GM23338 (cell line): ENCODE results near the gene GRIK4. TPM values are rescaled to one million over a fixed set of nuclear protein-coding genes. Genes with fewer than 3 reads are reported as not detected.

Source experiments
- ATAC-seq: fragments of 200-7000 bp; cut with Tn5 transposase; 3 replicates; pipeline ENCODE4 v1.9.1; 2020
- DNase-seq: peaks from one replicate; pipeline ENCODE4 v3.0.0-alpha.2; 2015; ENCODE audit warnings: low spot score
- H2AFZ ChIP-seq: fragments of 200-600 bp; sonication (generic); 2 replicates; pipeline ENCODE4 v1.8.0; 2016; ENCODE audit warnings: antibody characterized with exemption, mild to moderate bottlenecking, moderate library complexity
- H3F3A ChIP-seq: fragments of 200-600 bp; sonication (generic); replicated peaks from 2 replicates; pipeline ENCODE4 v1.8.0; 2017; ENCODE audit warnings: antibody characterized with exemption, mixed run types, low read depth
- H3K27ac ChIP-seq: fragments of 200-600 bp; sonication (generic); 2 replicates; pipeline ENCODE4 v1.6.1; 2016; ENCODE audit warnings: low read depth
- H3K27me3 ChIP-seq: fragments of 200-600 bp; sonication (generic); 2 replicates; pipeline ENCODE4 v1.8.0; 2016; ENCODE audit warnings: mild to moderate bottlenecking, mixed run types, moderate library complexity; ENCODE audit not compliant: insufficient read depth
- H3K36me3 ChIP-seq: fragments of 200-600 bp; sonication (generic); 2 replicates; pipeline ENCODE4 v1.8.0; 2016; ENCODE audit warnings: mild to moderate bottlenecking; ENCODE audit not compliant: insufficient read depth
- H3K4me1 ChIP-seq: fragments of 200-600 bp; sonication (generic); 2 replicates; pipeline ENCODE4 v1.8.0; 2016; ENCODE audit warnings: mild to moderate bottlenecking, moderate library complexity; ENCODE audit not compliant: insufficient read depth
- H3K4me2 ChIP-seq: fragments of 200-600 bp; sonication (generic); 2 replicates; pipeline ENCODE4 v1.7.1; 2017; ENCODE audit warnings: mixed run types
- H3K4me3 ChIP-seq: fragments of 200-600 bp; sonication (generic); 2 replicates; pipeline ENCODE4 v1.6.1; 2016; ENCODE audit warnings: mixed run types
- H3K79me2 ChIP-seq: fragments of 200-600 bp; sonication (generic); replicated peaks from 2 replicates; pipeline ENCODE4 v1.8.0; 2017; ENCODE audit warnings: mild to moderate bottlenecking; ENCODE audit not compliant: insufficient read depth
- H3K9me2 ChIP-seq: fragments of 200-600 bp; sonication (generic); 2 replicates; pipeline ENCODE4 v1.8.0; 2017; ENCODE audit not compliant: insufficient read depth
- H4K20me1 ChIP-seq: fragments of 200-600 bp; sonication (generic); replicated peaks from 2 replicates; pipeline ENCODE4 v1.8.0; 2017; ENCODE audit warnings: mild to moderate bottlenecking; ENCODE audit not compliant: insufficient read depth
- H3K27ac Mint-ChIP-seq: 2 replicates; pipeline ENCODE4 v1.8.0; 2020; ENCODE audit warnings: inconsistent platforms, mild to moderate bottlenecking, moderate library complexity, mixed read lengths
- H3K27me3 Mint-ChIP-seq: 3 replicates; pipeline ENCODE4 v1.8.0; 2022; ENCODE audit warnings: low read depth, mild to moderate bottlenecking, moderate library complexity, mixed read lengths, inconsistent platforms; ENCODE audit not compliant: insufficient read depth, poor library complexity
- H3K36me3 Mint-ChIP-seq: 3 replicates; pipeline ENCODE4 v1.8.0; 2021; ENCODE audit warnings: low read depth, mild to moderate bottlenecking, inconsistent platforms, moderate library complexity, mixed read lengths
- H3K4me1 Mint-ChIP-seq: 3 replicates; pipeline ENCODE4 v1.8.0; 2020; ENCODE audit warnings: mild to moderate bottlenecking, inconsistent platforms, mixed read lengths
- H3K4me3 Mint-ChIP-seq: 3 replicates; pipeline ENCODE4 v1.8.0; 2021; ENCODE audit warnings: moderate library complexity, mild to moderate bottlenecking, inconsistent platforms, mixed read lengths
- H3K9me3 Mint-ChIP-seq: 3 replicates; pipeline ENCODE4 v1.8.0; 2020; ENCODE audit warnings: moderate library complexity, mild to moderate bottlenecking, inconsistent platforms, mixed read lengths
- CREB1 ChIP-seq: fragments of 250-450 bp; sonication (Bioruptor Pico); IDR thresholded peaks from 2 replicates; pipeline ENCODE4 v1.5.0; 2020; ENCODE audit warnings: low read depth, mild to moderate bottlenecking, moderate library complexity
- CTCF ChIP-seq, 2 experiments: fragments of 200-600 bp in 1 of 2; sonication (generic) in 1 of 2; conservative IDR thresholded peaks; 2 replicates each; pipeline versions ENCODE4 v1.5.1 to v1.6.1; 2016 to 2017; ENCODE audit warnings: antibody characterized with exemption in 2 of 2, low read depth in 2 of 2, mild to moderate bottlenecking in 2 of 2, moderate library complexity in 1 of 2
- ETS1 ChIP-seq: IDR thresholded peaks from 2 replicates; pipeline ENCODE4 v1.6.1; 2016; ENCODE audit warnings: antibody characterized with exemption
- JUNB ChIP-seq: IDR thresholded peaks from one replicate; pipeline ENCODE4 v1.6.1; 2016; ENCODE audit warnings: antibody characterized with exemption; ENCODE audit not compliant: unreplicated experiment
- POLR2AphosphoS5 ChIP-seq: IDR thresholded peaks from 2 replicates; pipeline ENCODE4 v1.6.1; 2016; ENCODE audit warnings: antibody characterized with exemption, low read depth
- STAT1 ChIP-seq: IDR thresholded peaks from one replicate; pipeline ENCODE4 v1.6.1; 2016; ENCODE audit warnings: antibody characterized with exemption; ENCODE audit not compliant: unreplicated experiment
- ZNF114 ChIP-seq: fragments of 250-450 bp; sonication (Bioruptor Pico); IDR thresholded peaks from 2 replicates; pipeline ENCODE4 v1.5.0; 2020; ENCODE audit warnings: mild to moderate bottlenecking, moderate library complexity
- ZNF331 ChIP-seq: fragments of 250-450 bp; sonication (Bioruptor Pico); IDR thresholded peaks from 2 replicates; pipeline ENCODE4 v1.5.0; 2020; ENCODE audit warnings: low read depth, mild to moderate bottlenecking, moderate library complexity
- polyA plus RNA-seq: library from polyadenylated mRNA; unstranded; fragments of >200 nt; fragmentation: Nextera tagmentation; extraction: Ambion mirVana; gene quantifications from 2 replicates; pipeline ENCODE4 v1.2.1, GENCODE V29; 2016
- total RNA-seq: library from RNA; depleted of rRNA; stranded (reverse); fragments of >200 nt; shearing (Covaris generic); gene quantifications from 2 replicates; pipeline ENCODE4 v1.2.3, GENCODE V29; 2014

GRIK4 gene
- total and polyA plus RNA-seq, 2 experiments from 2014 or later, result 0.63 to 2.2 TPM

GRCh38 chr11:120682332-120682649 is 170.7 kb downstream of the GRIK4 start (continued):
- TF ChIP-seq ETS1 (no peak), CTCF (conservative IDR thresholded peaks at IDR 0.05; ENCODE audit: low read depth in 2 of 2) (no peak), ZNF331 (CRISPR knock-in tag) (no peak), JUNB (no peak), POLR2AphosphoS5 (no peak), ZNF114 (no peak), CREB1 (no peak)

- Histone ChIP-seq H3K4me1 (peaks cover 8% of the 10 kb centered on the region), H3K4me3 (no peak overlapping the region), H3K79me2 (no peaks in the 10 kb centered on the region), H3K27ac (no peak overlapping the region), H3F3A (no peaks in the 10 kb centered on the region), H3K9me2 (peaks cover 5% of the 10 kb centered on the region; the same call in 1 of the 2 replicates), H2AFZ (no peak overlapping the region), H3K36me3 (no peaks in the 10 kb centered on the region), H3K27me3 (no peaks in the 10 kb centered on the region), H4K20me1 (no peaks in the 10 kb centered on the region), H3K4me2 (no peak overlapping the region)
- ATAC-seq, result no peak
- Mint-ChIP-seq H3K4me1 (peaks cover 22% of the 10 kb centered on the region), H3K36me3 (no peaks in the 10 kb centered on the region), H3K4me3 (no peak overlapping the region), H3K27ac (no peak overlapping the region), H3K9me3 (no peaks in the 10 kb centered on the region), H3K27me3 (peaks cover 5% of the 10 kb centered on the region)
- DNase-seq, result no peak
- no peak for TF ChIP-seq CTCF (conservative IDR thresholded peaks at IDR 0.05; ENCODE audit: low read depth in 2 of 2)
- no peak for TF ChIP-seq STAT1
- no peak for TF ChIP-seq CREB1
- TF ChIP-seq ZNF114, result no peak
- no peak for TF ChIP-seq ETS1
Observed at GRCh38 chr11:120682866-120683265, 171.3 kb downstream of the GRIK4 start.
